T-cell (primary cell): ENCODE results near the gene RAB34. TPM values are rescaled to one million over a fixed set of nuclear protein-coding genes. Genes with fewer than 3 reads are reported as not detected.

Experiments
- ATAC-seq, 4 experiments: fragments of 200-7000 bp in 3 of 4; fragments of 150-1000 bp in 1 of 4; cut with Tn5 transposase; replicated peaks in 1 of 4; 1 replicate in 3 of 4; 2 replicates in 1 of 4; pipeline ENCODE4 v1.10.0; 2021; ENCODE audit warnings: moderate library complexity in 3 of 4, mild to moderate bottlenecking in 2 of 4, moderate number of reproducible peaks in 1 of 4
- CTCF ChIA-PET, 2 donors: fragments of 300-600 bp; sonication (Branson Sonifier 250); formaldehyde crosslinking; loops; one replicate each; lab custom pipeline; 2022; ENCODE audit warnings: antibody characterized with exemption in 2 of 2; lab: Charles Lee
- POLR2A ChIA-PET, 2 donors: fragments of 300-600 bp; sonication (Branson Sonifier 250); formaldehyde crosslinking; loops; one replicate each; lab custom pipeline; 2022; ENCODE audit warnings: antibody characterized with exemption in 2 of 2; lab: Charles Lee
- DNase-seq, 35 experiments: peaks; one replicate each; pipeline versions ENCODE4 v3.0.0 to v3.0.0-alpha.2; 2013 to 2023
- H3K27ac ChIP-seq: one replicate; pipeline ENCODE4 v1.5.1; 2013; ENCODE audit warnings: low read length
- H3K27me3 ChIP-seq, 2 experiments: replicated peaks in 1 of 2; 1 replicate in 1 of 2; 2 replicates in 1 of 2; pipeline versions ENCODE4 v1.6.1 to v1.7.0; 2013; ENCODE audit warnings: low read length in 1 of 2, mixed read lengths in 1 of 2; ENCODE audit not compliant: control insufficient read depth in 2 of 2, insufficient read depth in 2 of 2; ENCODE audit errors: extremely low read depth in 1 of 2
- H3K36me3 ChIP-seq, 2 donors: 1 replicate in 1 of 2; 2 replicates in 1 of 2; pipeline versions ENCODE4 v1.6.1 to v1.7.0; 2013; ENCODE audit warnings: low read length in 1 of 2; ENCODE audit not compliant: control insufficient read depth in 2 of 2, insufficient read depth in 1 of 2; ENCODE audit errors: extremely low read depth in 1 of 2
- H3K4me1 ChIP-seq, 2 experiments: 1 replicate in 1 of 2; 2 replicates in 1 of 2; pipeline versions ENCODE4 v1.6.1 to v1.7.0; 2013; ENCODE audit warnings: low read length in 2 of 2, mixed read lengths in 1 of 2; ENCODE audit not compliant: insufficient read depth in 2 of 2, control insufficient read depth in 1 of 2; ENCODE audit errors: extremely low read depth in 1 of 2
- H3K4me3 ChIP-seq, 2 donors: 1 replicate in 1 of 2; 2 replicates in 1 of 2; pipeline versions ENCODE4 v1.5.1 to v1.7.0; 2013; ENCODE audit warnings: mild to moderate bottlenecking in 2 of 2, low read length in 1 of 2, moderate library complexity in 1 of 2; ENCODE audit not compliant: control insufficient read depth in 1 of 2; ENCODE audit errors: extremely low read depth in 1 of 2
- H3K9me3 ChIP-seq: 2 replicates; pipeline ENCODE4 v1.7.0; 2013
- H3K27ac Mint-ChIP-seq, 2 donors: one replicate each; pipeline ENCODE4 v1.8.0; 2020 to 2021; ENCODE audit warnings: mild to moderate bottlenecking in 2 of 2, mixed read lengths in 2 of 2
- H3K27me3 Mint-ChIP-seq, 2 donors: one replicate each; pipeline ENCODE4 v1.8.0; 2021 to 2022; ENCODE audit warnings: mixed read lengths in 2 of 2
- H3K36me3 Mint-ChIP-seq: one replicate; pipeline ENCODE4 v1.8.0; 2021; ENCODE audit warnings: mixed read lengths
- H3K4me1 Mint-ChIP-seq, 3 donors: one replicate each; pipeline ENCODE4 v1.8.0; 2020 to 2022; ENCODE audit warnings: mixed read lengths in 3 of 3, mild to moderate bottlenecking in 1 of 3
- H3K4me3 Mint-ChIP-seq, 3 donors: one replicate each; pipeline ENCODE4 v1.8.0; 2020 to 2022; ENCODE audit warnings: mild to moderate bottlenecking in 3 of 3, mixed read lengths in 3 of 3, moderate library complexity in 3 of 3
- H3K9me3 Mint-ChIP-seq, 3 donors: one replicate each; pipeline ENCODE4 v1.8.0; 2020 to 2022; ENCODE audit warnings: mixed read lengths in 3 of 3
- WGBS: methylation state at CpG from one replicate; pipeline ENCODE4 v1.1.5; 2013; ENCODE audit warnings: missing lambda C conversion rate; ENCODE audit not compliant: insufficient coverage; 5-methylcytosine and 5-hydroxymethylcytosine counted together
- total RNA-seq, 35 experiments: library from RNA in 6 of 35; stranded (reverse) in 6 of 35; fragments of 120-200 nt in 1 of 35; gene quantifications; one replicate each; pipeline versions ENCODE4 v1.2.1 to v1.2.4 and lab custom pipeline; 2013 to 2026

The RAB34 gene
- total RNA-seq, 5 donors from 2014 or later (not counting 1 experiment from before 2014, with no cell fraction given), result 7.6 to 82.8 (median 11.0) TPM

DNA sequence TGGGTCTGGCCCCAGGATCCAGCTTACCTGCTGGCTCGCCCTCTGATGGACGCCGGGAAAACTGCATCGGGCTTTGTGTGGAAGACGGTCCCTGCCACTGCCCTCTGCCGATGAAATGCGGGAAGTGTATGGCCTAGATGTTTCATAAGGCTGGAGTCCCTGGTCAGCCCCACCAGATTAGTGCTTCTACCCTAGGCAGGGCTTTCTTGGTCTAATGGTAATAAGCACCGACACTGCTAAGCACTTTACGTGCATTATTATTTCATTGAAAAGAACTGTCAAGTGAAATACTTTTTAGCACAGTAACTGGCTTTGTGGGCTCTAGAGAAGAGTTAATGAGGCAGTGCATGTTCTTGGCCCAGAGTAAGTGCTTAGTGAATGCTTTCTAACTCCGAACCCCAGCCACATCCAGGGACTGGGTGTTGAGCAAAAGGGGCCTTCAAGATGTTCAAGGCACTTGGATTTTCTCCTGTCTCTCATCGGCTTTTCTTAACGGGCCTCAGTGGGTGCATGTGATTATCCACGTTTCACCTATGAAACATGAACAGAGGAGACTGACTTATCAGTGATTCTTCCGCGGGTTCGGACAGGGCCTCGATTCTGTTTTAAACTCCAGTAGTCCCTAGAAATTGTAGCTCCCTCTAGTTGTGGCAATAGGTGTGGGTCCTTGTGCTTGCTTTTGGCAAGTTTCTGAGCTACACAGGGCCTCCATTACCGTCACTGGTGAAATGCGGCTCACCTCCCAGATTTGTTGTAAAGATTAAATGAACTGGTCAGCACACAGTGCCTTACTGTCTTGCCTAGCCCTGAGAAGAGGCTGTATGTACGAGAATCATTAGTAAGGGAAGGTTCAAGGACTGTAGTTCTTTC lies 32.7 kb upstream of the RAB34 start:
- Mint-ChIP-seq H3K27ac (peak overlapping the region in 1 of 2 donors; percentile 58), H3K4me3 (no peak overlapping the region)
- 34% methylated on average over 12 of the region's 20 CpGs for WGBS

DNA sequence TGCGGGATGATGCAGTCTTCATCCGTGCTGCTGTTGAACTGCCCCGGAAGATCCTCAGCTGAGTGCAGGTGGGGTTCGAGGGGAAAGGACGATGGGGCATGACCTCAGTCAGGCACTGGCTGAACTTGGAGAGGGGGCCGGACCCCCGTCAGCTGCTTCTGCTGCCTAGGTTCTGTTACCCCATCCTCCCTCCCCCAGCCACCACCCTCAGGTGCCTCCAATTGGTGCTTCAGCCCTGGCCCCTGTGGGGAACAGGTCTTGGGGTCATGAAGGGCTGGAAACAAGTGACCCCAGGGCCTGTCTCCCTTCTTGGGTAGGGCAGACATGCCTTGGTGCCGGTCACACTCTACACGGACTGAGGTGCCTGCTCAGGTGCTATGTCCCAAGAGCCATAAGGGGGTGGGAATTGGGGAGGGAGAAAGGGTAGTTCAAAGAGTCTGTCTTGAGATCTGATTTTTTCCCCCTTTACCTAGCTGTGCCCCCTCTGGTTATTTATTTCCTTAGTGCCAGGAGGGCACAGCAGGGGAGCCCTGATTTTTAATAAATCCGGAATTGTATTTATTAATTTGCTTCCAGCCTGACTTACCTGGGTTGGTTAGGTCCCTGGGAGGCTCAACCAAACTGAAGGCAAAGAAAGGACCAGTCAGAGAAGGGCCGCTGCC lies 32.0 kb upstream of the RAB34 start:
- H3K4me1 ChIP-seq, result peaks cover 16 to 33% of the 10 kb centered on the region in 2 experiments
- H3K36me3 ChIP-seq, result peaks cover 13 to 17% of the 10 kb centered on the region in 2 donors
- Mint-ChIP-seq H3K4me1 (peaks cover 5 to 28% (median 25%) of the 10 kb centered on the region in 3 donors), H3K27ac (peak overlapping the region in 1 of 2 donors; percentile 58), H3K36me3 (peaks cover 4% of the 10 kb centered on the region), H3K4me3 (no peak overlapping the region), H3K27me3 (no peaks in the 10 kb centered on the region), H3K9me3 (no peaks in the 10 kb centered on the region)
- ATAC-seq, result peak in 1 of 4 experiments; percentile 2
- DNase-seq, result no peak
- no peak overlapping the region for H3K27ac ChIP-seq
- 69% methylated on average over 6 of the region's 11 CpGs for WGBS
- H3K9me3 ChIP-seq, result no peaks in the 10 kb centered on the region
- CTCF ChIA-PET, result interaction anchor here (0.5 to 12.2 kb wide), 13 partner anchors 9 to 201 kb away, joined by 3 to 197 read pairs (median 3); partner anchors contain the start of genes NEK8 (in 2 of the 2), TLCD1 (in 2 of the 2), BLTP2 (in 1 of the 2) and FAM222B (in 1 of the 2)
- H3K27me3 ChIP-seq, result no peaks in the 10 kb centered on the region
- POLR2A ChIA-PET, result interaction anchor here (1.0 to 1.3 kb wide), 5 partner anchors 20 to 30 kb away, joined by 3 to 10 read pairs (median 4); partner anchors contain the start of genes NEK8 (in 1 of the 2), RPL23A (in 1 of the 2) and TLCD1 (in 1 of the 2)
- no peak overlapping the region for H3K4me3 ChIP-seq

More for the DNA sequence above, 32.7 kb upstream of the RAB34 start:
- ATAC-seq (peak; percentile 82 to 92 (median 86)), DNase-seq (peak; percentile 66 to 94 (median 83))
- Mint-ChIP-seq H3K9me3 (no peaks in the 10 kb centered on the region), H3K36me3 (peaks cover 4% of the 10 kb centered on the region), H3K4me1 (peaks cover 5 to 20% (median 20%) of the 10 kb centered on the region in 3 donors), H3K27me3 (no peaks in the 10 kb centered on the region)
- Histone ChIP-seq H3K27me3 (no peaks in the 10 kb centered on the region), H3K9me3 (no peaks in the 10 kb centered on the region), H3K36me3 (peaks cover 13 to 17% of the 10 kb centered on the region in 2 donors), H3K27ac (no peak overlapping the region), H3K4me1 (peaks cover 9 to 25% of the 10 kb centered on the region in 2 experiments), H3K4me3 (no peak overlapping the region)
- ChIA-PET POLR2A (interaction anchor here (1.0 to 1.3 kb wide), 5 partner anchors 21 to 31 kb away, joined by 3 to 10 read pairs (median 4); partner anchors contain the start of genes NEK8 (in 1 of the 2), RPL23A (in 1 of the 2) and TLCD1 (in 1 of the 2)), CTCF (interaction anchor here (0.6 to 12.2 kb wide), 14 partner anchors 13 to 212 kb away, joined by 3 to 197 read pairs (median 3); partner anchors contain the start of genes NEK8 (in 2 of the 2), TLCD1 (in 2 of the 2), BLTP2 (in 1 of the 2) and FAM222B (in 1 of the 2))

DNA sequence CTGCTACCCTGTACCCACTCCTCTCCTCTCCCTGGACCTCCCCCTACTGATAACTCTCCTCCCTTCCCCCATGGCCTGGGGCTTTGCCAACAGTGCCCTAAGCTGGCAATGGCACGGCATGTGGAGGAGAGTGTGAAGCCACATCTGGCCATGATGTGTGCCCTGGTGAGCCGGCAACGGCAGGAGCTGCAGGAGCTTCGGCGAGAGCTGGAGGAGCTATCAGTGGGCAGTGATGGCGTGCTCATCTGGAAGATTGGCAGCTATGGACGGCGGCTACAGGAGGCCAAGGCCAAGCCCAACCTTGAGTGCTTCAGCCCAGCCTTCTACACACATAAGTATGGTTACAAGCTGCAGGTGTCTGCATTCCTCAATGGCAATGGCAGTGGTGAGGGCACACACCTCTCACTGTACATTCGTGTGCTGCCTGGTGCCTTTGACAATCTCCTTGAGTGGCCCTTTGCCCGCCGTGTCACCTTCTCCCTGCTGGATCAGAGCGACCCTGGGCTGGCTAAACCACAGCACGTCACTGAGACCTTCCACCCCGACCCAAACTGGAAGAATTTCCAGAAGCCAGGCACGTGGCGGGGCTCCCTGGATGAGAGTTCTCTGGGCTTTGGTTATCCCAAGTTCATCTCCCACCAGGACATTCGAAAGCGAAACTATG lies 31.3 kb upstream of the RAB34 start:
- H3K4me1 Mint-ChIP-seq, result peaks cover 5 to 30% (median 25%) of the 10 kb centered on the region in 3 donors
- peaks cover 13 to 17% of the 10 kb centered on the region in 2 donors for H3K36me3 ChIP-seq
- 96% methylated on average over 15 of the region's 18 CpGs for WGBS
- peaks cover 16 to 38% of the 10 kb centered on the region in 2 experiments for H3K4me1 ChIP-seq
- H3K27me3 ChIP-seq, result no peaks in the 10 kb centered on the region
- no peak overlapping the region for H3K27ac ChIP-seq
- H3K27me3 Mint-ChIP-seq, result no peaks in the 10 kb centered on the region
- H3K4me3 ChIP-seq, result no peak overlapping the region
- H3K27ac Mint-ChIP-seq, result no peak overlapping the region
- ChIA-PET CTCF (interaction anchor here (0.6 to 12.2 kb wide), 6 partner anchors 13 to 202 kb away, joined by 3 to 197 read pairs (median 6); partner anchors contain the start of genes NEK8 (in 2 of the 2), TLCD1 (in 2 of the 2), RPL23A (in 1 of the 2) and SUPT6H (in 1 of the 2)), POLR2A (interaction anchor here in 1 of 2 donors (1.0 kb wide), 1 partner anchor 29 kb away, joined by 4 read pairs; the partner anchor contains the start of gene RPL23A)
- H3K9me3 ChIP-seq, result no peaks in the 10 kb centered on the region
- H3K9me3 Mint-ChIP-seq, result no peaks in the 10 kb centered on the region
- peaks cover 4% of the 10 kb centered on the region for H3K36me3 Mint-ChIP-seq
- DNase-seq, result no peak
- H3K4me3 Mint-ChIP-seq, result no peak overlapping the region
- no peak for ATAC-seq

DNA sequence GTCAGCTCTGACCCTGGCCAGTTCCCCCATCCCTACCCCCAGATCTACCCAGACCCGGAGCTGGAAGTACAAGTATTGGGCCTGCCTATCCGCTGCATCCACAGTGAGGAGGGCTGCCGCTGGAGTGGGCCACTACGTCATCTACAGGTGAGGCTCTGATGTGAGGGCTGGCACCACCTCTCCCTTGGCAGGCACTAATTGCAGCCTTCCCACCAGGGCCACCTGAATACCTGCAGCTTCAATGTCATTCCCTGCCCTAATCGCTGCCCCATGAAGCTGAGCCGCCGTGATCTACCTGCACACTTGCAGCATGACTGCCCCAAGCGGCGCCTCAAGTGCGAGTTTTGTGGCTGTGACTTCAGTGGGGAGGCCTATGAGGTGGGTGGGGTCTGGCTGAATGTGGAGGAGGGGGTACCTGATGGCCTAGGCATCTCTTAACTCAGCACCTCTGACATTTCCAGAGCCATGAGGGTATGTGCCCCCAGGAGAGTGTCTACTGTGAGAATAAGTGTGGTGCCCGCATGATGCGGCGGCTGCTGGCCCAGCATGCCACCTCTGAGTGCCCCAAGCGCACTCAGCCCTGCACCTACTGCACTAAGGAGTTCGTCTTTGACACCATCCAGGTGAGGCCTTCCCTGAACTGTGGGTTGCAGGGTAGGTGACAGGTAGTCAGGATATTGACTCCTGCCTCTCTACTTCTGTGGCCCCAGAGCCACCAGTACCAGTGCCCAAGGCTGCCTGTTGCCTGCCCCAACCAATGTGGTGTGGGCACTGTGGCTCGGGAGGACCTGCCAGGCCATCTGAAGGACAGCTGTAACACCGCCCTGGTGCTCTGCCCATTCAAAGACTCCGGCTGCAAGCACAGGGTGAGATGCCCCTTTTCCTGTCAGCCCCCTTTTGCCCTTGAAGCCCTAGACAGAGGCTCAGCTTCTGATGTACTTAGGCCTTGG lies 30.4 kb upstream of the RAB34 start:
- H3K27me3 Mint-ChIP-seq, result no peaks in the 10 kb centered on the region
- Histone ChIP-seq H3K4me3 (no peak overlapping the region), H3K27ac (no peak overlapping the region), H3K9me3 (no peaks in the 10 kb centered on the region), H3K36me3 (peaks cover 13 to 17% of the 10 kb centered on the region in 2 donors), H3K27me3 (no peaks in the 10 kb centered on the region), H3K4me1 (peaks cover 16 to 44% of the 10 kb centered on the region in 2 experiments)
- ATAC-seq (no peak), DNase-seq (no peak)
- H3K4me1 Mint-ChIP-seq, result peaks cover 5 to 31% (median 25%) of the 10 kb centered on the region in 3 donors
- CTCF ChIA-PET, result interaction anchor here (0.6 to 12.2 kb wide), 6 partner anchors 14 to 80 kb away, joined by 3 to 197 read pairs (median 6); partner anchors contain the start of genes NEK8 (in 2 of the 2), TLCD1 (in 2 of the 2) and RPL23A (in 1 of the 2)
- POLR2A ChIA-PET, result interaction anchor here (0.6 to 1.5 kb wide), 2 partner anchors 19 to 108 kb away, joined by 4 to 9 read pairs; partner anchors contain the start of gene NEK8 (in 1 of the 2)
- H3K9me3 Mint-ChIP-seq, result no peaks in the 10 kb centered on the region
- 92% methylated on average over 16 of the region's 18 CpGs for WGBS
- peaks cover 4% of the 10 kb centered on the region for H3K36me3 Mint-ChIP-seq
- no peak overlapping the region for H3K27ac Mint-ChIP-seq
- no peak overlapping the region for H3K4me3 Mint-ChIP-seq
